SW480 (cell line): ENCODE results near the gene SPATA32.

Experiments used
- DNase-seq: peaks from one replicate; pipeline ENCODE4 v3.0.0-alpha.2; 2016; ENCODE audit warnings: low spot score

SPATA32 gene

GRCh38 chr17:45246861-45247428 lies 14.9 kb downstream of the SPATA32 start:
- no peak for DNase-seq

- no peak for DNase-seq
Measured at GRCh38 chr17:45246338-45246737, 15.6 kb downstream of the SPATA32 start.

GRCh38 chr17:45244725-45245656 lies 16.9 kb downstream of the SPATA32 start:
- no peak for DNase-seq

- no peak for DNase-seq
Measured at GRCh38 chr17:45243750-45244149, 18.1 kb downstream of the SPATA32 start.

- DNase-seq = no peak
Measured at GRCh38 chr17:45242029-45242414, 19.9 kb downstream of the SPATA32 start.

GRCh38 chr17:45241328-45242028 lies 20.4 kb downstream of the SPATA32 start:
- no peak for DNase-seq

GRCh38 chr17:45240905-45241327 lies 21.0 kb downstream of the SPATA32 start:
- no peak for DNase-seq

GRCh38 chr17:45238155-45238774 lies 23.6 kb downstream of the SPATA32 start:
- DNase-seq = no peak

GRCh38 chr17:45237686-45238085 lies 24.2 kb downstream of the SPATA32 start:
- no peak for DNase-seq

- no peak for DNase-seq
Measured at GRCh38 chr17:45236282-45236606, 25.6 kb downstream of the SPATA32 start.

- no peak for DNase-seq
Measured at GRCh38 chr17:45235416-45236281, 26.2 kb downstream of the SPATA32 start.

GRCh38 chr17:45234641-45235415 lies 27.1 kb downstream of the SPATA32 start:
- no peak for DNase-seq

- DNase-seq = no peak
Measured at GRCh38 chr17:45233423-45233924, 28.4 kb downstream of the SPATA32 start.

- DNase-seq = no peak
Measured at GRCh38 chr17:45232514-45233422, 29.1 kb downstream of the SPATA32 start.

- peak; percentile 50 for DNase-seq
Measured at GRCh38 chr17:45231481-45232116, 30.3 kb downstream of the SPATA32 start.

GRCh38 chr17:45230787-45231480 lies 31.0 kb downstream of the SPATA32 start:
- peak; percentile 48 for DNase-seq

- no peak for DNase-seq
Measured at GRCh38 chr17:45230410-45230786, 31.5 kb downstream of the SPATA32 start.

GRCh38 chr17:45229681-45230409 lies 32.0 kb downstream of the SPATA32 start:
- DNase-seq = no peak
